ENCODE data around the gene ARHGEF28.

The ARHGEF28 gene

GRCh38 chr5:73748510-73749400 lies 122.8 kb downstream of the ARHGEF28 start:
- no peak for DNase-seq

GRCh38 chr5:73749485-73750270 lies 123.7 kb downstream of the ARHGEF28 start:
- DNase-seq: no peak

- no peak for DNase-seq
These were observed 125.4 kb downstream of the ARHGEF28 start for GRCh38 chr5:73751254-73751914.

- no peak for DNase-seq
These were observed 128.3 kb downstream of the ARHGEF28 start for GRCh38 chr5:73754254-73754653.

- no peak for DNase-seq
These were observed 131.4 kb downstream of the ARHGEF28 start for GRCh38 chr5:73757416-73757815.

- no peak for DNase-seq
These were observed 133.8 kb downstream of the ARHGEF28 start for GRCh38 chr5:73759771-73760170.

GRCh38 chr5:73763300-73764032 lies 137.5 kb downstream of the ARHGEF28 start:
- DNase-seq: no peak

GRCh38 chr5:73764586-73764985 lies 138.6 kb downstream of the ARHGEF28 start:
- DNase-seq: no peak

- DNase-seq: no peak
These were observed 139.0 kb downstream of the ARHGEF28 start for GRCh38 chr5:73764996-73765395.

- DNase-seq: no peak
These were observed 140.9 kb downstream of the ARHGEF28 start for GRCh38 chr5:73766902-73767301.

- no peak for DNase-seq
These were observed 144.4 kb downstream of the ARHGEF28 start for GRCh38 chr5:73770172-73771025.

GRCh38 chr5:73774924-73775323 lies 148.9 kb downstream of the ARHGEF28 start:
- no peak for DNase-seq

GRCh38 chr5:73776405-73776804 lies 150.4 kb downstream of the ARHGEF28 start:
- DNase-seq: no peak

GRCh38 chr5:73777192-73777591 lies 151.2 kb downstream of the ARHGEF28 start:
- no peak for DNase-seq

- DNase-seq: no peak
These were observed 154.5 kb downstream of the ARHGEF28 start for GRCh38 chr5:73780302-73781080.

GRCh38 chr5:73781107-73781768 lies 155.2 kb downstream of the ARHGEF28 start:
- DNase-seq: peak; percentile 47

GRCh38 chr5:73783828-73784227 lies 157.8 kb downstream of the ARHGEF28 start:
- DNase-seq: peak; percentile 45

GRCh38 chr5:73786043-73786831 lies 160.2 kb downstream of the ARHGEF28 start:
- DNase-seq: no peak

- no peak for DNase-seq
These were observed 163.9 kb downstream of the ARHGEF28 start for GRCh38 chr5:73789851-73790281.

Data from suppressor macrophage treated with lipopolysaccharide for 4 hours (primary cell).